Cortex of kidney (tissue), 1 donor: ENCODE data around the gene ZCCHC17.
"Not testable (repeated sequence)": the region's sequence is repeated elsewhere in the genome, so short reads cannot be mapped to it uniquely, and the experiment has no call there.

Experiments used
- DNase-seq: peaks from one replicate; lab custom pipeline; 2025; lab: John Stamatoyannopoulos, UW

The ZCCHC17 gene

DNA sequence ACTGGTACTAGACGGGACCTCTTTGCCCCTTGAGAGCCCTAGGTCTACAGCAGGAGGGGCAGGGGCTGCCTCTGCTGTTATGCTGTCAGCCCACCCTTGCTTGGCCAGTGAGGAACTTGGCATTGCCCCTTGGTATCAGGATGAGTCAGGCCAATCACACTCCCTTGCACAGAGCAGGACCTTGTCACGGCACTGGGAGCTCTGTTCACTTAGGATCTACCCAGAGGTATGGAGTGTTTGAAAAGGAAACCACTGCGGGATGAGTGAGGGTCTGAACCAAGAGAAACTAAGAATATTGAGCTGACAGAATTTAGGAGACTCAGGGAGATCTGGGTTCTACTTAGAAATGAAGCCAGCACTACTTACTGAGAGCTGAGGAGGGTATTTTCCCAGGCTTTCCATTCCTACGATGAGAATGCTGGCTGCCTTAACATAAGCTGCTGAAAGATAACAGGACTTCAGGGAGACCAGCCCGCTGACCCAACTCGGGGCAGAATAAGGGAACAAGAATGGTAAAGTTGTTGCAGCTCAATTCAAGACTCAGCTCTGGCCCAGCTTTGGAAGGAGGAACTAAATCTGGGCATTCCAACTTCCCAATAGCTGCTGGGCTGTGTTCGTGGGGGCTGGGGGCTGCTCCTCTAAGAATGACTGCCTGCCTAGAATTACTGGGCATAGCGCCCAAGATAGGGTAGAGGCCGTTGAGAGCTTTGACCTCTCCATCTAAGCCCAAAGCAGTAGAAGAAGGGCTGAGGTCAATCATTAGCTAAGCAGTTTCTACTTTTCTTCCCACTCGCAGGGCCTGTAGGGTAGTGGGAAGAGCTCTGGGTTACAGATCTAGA, 74.5 kb downstream of the ZCCHC17 start:
- DNase-seq: no peak

- DNase-seq: no peak
Measured at GRCh38 chr1:31372051-31372450, 75.2 kb downstream of the ZCCHC17 start.

DNA sequence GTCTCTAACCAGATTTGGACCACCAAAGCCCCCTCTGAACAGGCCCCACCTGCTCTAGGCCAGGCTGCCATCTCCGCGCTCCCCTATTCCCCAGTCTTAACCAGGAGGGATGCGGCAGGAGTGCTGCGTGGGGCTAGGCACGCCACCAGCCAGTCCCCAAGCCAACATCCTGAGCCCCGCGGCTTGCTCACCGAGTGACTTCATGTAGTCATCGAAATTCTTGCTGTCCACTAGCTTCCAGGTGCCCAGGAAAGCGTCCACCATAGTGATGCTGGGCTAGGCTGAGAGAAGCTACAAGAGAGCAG, 75.9 kb downstream of the ZCCHC17 start:
- no peak for DNase-seq

- no peak for DNase-seq
Measured at GRCh38 chr1:31373056-31373896, 76.4 kb downstream of the ZCCHC17 start, which contains the start of gene FABP3. Gene FABP3 (minus strand): TSS chr1:31373076. CDS start chr1:31373014, 62 bp downstream.

DNA sequence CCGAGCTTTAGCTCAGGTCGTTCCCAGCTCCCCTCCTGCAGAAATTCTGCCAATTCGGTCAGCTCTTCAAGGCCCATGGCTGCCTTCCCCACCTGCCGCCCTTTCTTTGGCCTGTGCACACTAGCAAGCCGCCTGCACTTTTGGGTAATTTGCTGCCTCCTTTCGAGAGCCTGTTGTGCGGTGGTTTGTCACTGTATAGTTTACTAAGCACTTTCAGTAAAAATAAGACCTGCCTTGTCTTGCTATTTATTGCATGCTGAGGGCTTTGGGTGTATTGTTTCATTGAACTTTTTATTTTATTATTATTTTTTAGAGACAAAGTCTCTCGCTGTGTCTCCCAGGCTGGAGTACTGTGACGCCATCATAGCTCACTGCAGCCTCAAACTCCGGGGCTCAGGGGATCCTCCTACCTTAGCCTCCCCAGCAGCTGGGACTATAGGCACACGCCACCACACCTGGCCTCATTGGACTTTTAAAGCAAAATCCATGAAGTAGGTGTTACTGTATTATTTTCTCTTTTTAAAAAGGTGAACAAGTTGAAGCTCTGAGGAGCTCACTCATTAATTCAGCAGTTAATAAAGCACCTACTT, 77.2 kb downstream of the ZCCHC17 start:
- DNase-seq: no peak

GRCh38 chr1:31374511-31375196, 77.8 kb downstream of the ZCCHC17 start:
- no peak for DNase-seq

- no peak for DNase-seq
Measured at GRCh38 chr1:31376375-31377134, 79.7 kb downstream of the ZCCHC17 start.

DNA sequence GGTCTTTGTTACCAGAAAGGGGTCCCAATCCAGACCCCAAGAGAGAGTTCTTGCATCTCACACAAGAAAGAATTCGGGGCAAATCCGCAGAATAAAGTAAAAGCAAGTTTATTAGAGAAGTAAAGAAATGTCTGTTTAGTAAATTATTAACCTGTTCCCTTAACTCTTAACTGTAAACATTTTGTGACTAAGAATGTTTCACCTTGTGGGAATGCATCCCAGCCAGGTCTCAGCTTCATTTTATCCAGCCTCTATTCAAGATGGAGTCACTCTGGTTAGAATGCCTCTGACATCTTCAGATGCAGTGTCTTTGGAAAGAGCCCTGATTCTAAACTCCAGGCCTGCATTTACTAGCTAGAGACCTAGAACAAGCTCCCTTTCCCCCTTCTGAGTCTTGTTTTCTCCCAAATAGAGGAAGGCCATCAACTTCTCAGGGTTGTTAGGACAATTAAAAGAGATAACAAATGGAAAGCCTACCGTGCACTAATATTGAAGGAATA, 80.6 kb downstream of the ZCCHC17 start:
- no peak for DNase-seq

DNA sequence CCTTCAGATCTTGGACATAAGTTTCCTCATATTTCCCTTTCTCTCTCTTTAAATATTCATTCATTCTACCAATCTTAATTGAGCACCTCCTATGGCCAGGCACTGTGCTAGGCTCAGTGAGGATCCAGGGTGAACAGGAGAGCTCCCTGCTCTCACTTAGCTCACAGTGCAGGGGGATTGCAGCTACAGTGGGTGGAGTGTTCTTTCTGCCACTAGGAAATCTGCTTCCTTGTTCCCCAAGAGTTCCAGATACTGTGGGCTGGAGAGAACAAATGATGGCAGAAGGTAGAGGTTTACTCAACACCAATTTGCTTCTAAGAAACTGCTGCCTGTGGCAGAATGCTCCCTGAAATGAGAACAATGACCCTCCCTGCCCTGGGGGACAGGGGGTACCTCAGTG, 81.2 kb downstream of the ZCCHC17 start:
- DNase-seq: no peak

DNA sequence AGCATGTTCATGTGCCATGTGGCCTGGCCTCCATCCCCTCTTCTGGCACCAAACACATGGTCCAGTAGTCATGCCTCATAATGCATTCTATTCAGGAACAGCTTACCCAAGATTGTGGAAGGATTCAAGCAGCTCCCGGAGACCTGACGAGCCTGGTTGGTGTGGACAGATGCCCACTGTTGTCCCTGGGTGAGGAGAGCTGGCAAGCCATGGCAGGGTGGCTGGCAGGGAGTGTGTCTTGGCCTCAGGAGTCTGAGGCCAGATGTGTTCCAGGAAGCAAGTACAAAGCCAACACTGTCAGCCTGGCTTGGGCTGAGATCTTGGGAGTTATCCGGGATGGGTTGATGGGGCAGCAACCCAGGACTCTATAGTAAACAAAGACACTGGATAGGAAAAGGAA, 83.3 kb downstream of the ZCCHC17 start:
- no peak for DNase-seq

DNA sequence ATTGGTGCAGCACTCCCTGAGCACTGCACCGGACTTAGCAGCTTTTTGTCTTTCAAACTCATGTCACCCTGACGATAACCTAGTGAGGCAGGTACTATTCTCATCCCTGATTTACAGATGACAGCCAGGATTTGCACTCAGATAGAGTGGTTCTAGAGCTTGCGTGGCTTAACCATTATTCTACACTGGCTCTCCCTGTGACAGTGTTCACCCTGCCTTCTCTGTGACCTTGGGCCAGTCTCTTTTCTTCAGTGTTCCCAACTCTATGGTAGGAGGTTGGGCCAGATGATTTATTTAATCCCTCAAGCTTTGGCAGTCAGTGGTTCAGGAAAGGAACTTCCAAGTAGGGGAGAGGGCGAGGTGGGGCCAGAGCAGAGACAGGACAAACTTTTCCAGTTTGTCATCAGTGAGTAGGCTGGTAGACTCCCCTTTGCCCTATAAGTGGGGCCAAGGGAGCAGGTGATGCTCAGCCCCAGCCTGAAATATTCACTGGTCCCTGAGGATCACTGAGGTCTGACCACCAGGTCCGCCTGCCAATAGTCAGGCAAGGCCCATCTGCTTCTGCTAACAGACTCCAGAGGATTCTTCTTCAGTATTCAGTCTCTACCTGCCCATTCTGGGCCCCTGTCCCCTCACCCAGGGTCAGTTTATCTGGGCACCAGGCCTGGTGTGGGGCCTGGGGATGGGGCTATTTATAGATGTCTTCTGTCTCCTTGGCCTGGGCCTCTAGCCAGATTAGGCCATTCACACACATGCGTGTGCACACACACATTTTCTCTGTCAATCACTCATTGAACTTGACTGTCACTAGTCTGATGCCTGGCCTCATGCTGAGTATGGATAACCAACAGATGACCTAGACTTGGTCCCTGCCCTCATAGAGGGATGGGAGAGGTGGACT, 84.8 kb downstream of the ZCCHC17 start:
- DNase-seq: no peak

- no peak for DNase-seq
Measured at GRCh38 chr1:31382379-31382989, 85.7 kb downstream of the ZCCHC17 start.

GRCh38 chr1:31383967-31384366, 87.1 kb downstream of the ZCCHC17 start:
- DNase-seq: no peak

- not testable (repeated sequence) for DNase-seq
Measured at GRCh38 chr1:31386576-31387243, 89.9 kb downstream of the ZCCHC17 start.

- no peak for DNase-seq
Measured at GRCh38 chr1:31387612-31388011, 90.8 kb downstream of the ZCCHC17 start.

DNA sequence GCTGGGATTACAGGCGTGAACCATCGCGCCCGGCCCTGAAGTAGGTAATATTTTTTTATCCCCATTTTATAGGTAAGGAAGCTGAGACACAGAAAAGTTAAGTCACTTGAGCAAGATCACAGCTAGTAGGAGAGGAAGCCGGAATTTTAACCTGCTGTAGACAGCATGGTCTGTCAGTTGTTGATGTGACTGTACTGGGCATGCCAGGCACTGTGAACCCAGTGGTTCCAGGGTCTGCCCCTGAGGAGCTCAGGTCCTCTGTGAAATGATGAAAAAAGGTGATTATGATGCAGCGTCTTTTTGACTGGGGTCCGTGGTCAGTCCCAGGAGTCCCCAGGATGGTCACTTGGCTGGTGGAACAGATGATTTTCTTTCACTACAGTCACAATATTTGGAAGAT, 92.8 kb downstream of the ZCCHC17 start:
- no peak for DNase-seq

GRCh38 chr1:31390071-31390470, 93.2 kb downstream of the ZCCHC17 start:
- DNase-seq: no peak

GRCh38 chr1:31393463-31393862, 96.6 kb downstream of the ZCCHC17 start:
- DNase-seq: no peak

DNA sequence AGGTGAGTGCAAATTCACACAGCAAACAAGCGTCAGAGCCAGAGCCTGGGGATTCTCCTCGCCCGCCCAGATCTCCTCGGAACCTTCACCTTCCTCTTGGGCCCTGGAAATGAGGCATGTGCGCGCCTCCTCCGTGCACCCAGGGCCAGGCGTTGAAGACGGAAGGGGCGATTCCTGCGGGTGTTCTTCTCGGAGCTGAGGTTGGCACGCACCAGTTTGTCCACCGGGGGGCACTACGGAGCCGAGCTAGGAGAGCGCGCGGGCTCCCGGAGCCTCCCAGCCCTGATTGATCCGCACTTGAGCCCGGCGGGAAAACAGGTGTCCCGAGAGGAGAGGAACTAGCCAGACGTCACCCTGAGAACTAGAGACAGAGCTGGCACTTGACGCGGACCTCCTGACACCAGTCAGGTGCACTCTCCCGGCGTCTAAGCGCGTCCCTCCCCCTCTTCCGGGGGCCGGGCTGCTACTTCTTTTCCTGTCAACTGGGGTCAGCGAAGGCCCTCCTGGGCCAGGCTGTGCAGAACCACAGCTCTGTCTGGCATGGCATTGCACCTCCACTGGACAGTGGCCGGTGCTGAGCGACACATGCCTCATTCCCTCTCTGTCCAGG, 97.9 kb downstream of the ZCCHC17 start:
- DNase-seq: no peak
